ENCODE measurements around the gene BFSP1. TPM values are rescaled to one million over a fixed set of nuclear protein-coding genes. Genes with fewer than 3 reads are reported as not detected.

BFSP1 gene
- total and polyA plus RNA-seq, 2 donors (not counting 3 experiments of a cell fraction or from before 2014, with no cell fraction given) = 3.1 to 5.2 TPM

DNA sequence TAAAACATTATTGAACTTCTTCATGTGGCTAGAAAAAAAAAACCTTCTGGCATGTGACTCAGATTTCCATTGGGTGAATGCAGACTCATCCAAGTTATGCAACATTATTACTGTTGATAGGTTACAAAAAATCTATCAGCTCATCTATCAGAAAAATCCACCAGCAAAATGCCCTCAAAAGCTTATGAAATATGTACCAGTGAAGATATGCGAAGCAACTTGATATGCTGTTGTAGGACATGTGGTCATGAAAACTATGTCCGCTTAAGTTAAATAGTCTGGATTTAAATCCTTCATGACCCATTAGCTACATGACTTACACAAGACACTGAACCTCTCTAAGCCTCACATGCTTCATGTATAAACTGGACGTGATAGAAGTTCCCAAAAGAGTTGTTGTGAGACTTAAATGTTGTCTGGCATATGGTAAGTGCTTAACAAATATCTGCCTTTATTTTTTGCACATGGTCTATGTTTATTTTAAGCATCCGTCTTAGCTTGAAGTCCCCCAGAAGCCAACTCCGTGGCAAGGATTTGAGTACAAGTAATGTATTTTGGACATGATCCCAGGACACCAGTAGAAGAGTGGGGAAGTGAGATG, 12.5 kb upstream of the BFSP1 start:
- no peak for FAIRE-seq
- no peaks in the 10 kb centered on the region for H3K9me1 ChIP-seq (replicated peaks; ENCODE audit: control insufficient read depth, extremely low read depth, insufficient read depth, low read length)
- dilution Hi-C loops (cut with MboI; ENCODE audit: extremely low pct_ligation_motif_present, low sequenced_read_pairs) (loop anchor here (5.0 kb wide), 1 partner anchor 49 kb away; no protein-coding TSS in a partner anchor), intact Hi-C loops (cut with micrococcal nuclease) (no loop called here)
- no peak overlapping the region for H3K4me3 ChIP-seq (replicated peaks in 1 of 3; ENCODE audit: insufficient read depth in 1 of 3, low read depth in 1 of 3, low read length in 3 of 3)
- no peak for DNase-seq (ENCODE audit: low read depth, low spot score)
- ChIA-PET POLR2A (no interaction called here), CTCF (interaction anchor here (1.0 to 5.3 kb wide), 4 partner anchors 13 to 67 kb away, joined by 3 to 30 read pairs (median 8); partner anchors contain the start of gene DSTN)
- no peak overlapping the region for H3K4me2 ChIP-seq (ENCODE audit: insufficient read depth, low read length)
- H3K27ac ChIP-seq (ENCODE audit: insufficient read depth, low read depth, low read length) = no peak overlapping the region
- H4K20me1 ChIP-seq (replicated peaks; ENCODE audit: control insufficient read depth, extremely low read depth, insufficient read depth, low read length) = no peaks in the 10 kb centered on the region
- H2AFZ ChIP-seq (ENCODE audit: low read depth, low read length) = no peak overlapping the region
- H3K36me3 ChIP-seq (ENCODE audit: control insufficient read depth in 2 of 2, extremely low read depth in 1 of 2, insufficient read depth in 2 of 2, low read length in 2 of 2) = no peaks in the 10 kb centered on the region
- H3K4me1 ChIP-seq (ENCODE audit: control insufficient read depth, extremely low read depth, insufficient read depth, low read length) = no peaks in the 10 kb centered on the region
- no peaks in the 10 kb centered on the region for H3K27me3 ChIP-seq (ENCODE audit: control insufficient read depth in 2 of 2, insufficient read depth in 2 of 2, low read length in 2 of 2)
- H3K9me3 ChIP-seq (replicated peaks; ENCODE audit: control insufficient read depth, insufficient read depth, low read length) = no peaks in the 10 kb centered on the region
- no TSS peak for BruUV-seq (replicated peaks)
- TF ChIP-seq GATA2 (IDR thresholded peaks at IDR 0.05; ENCODE audit: insufficient read depth, insufficient read length, low read depth, low read length) (no peak), FOS (IDR thresholded peaks at IDR 0.05; ENCODE audit: borderline replicate concordance, insufficient read depth, low read length) (no peak), POLR2A (IDR thresholded peaks at IDR 0.05; ENCODE audit: low read depth, low read length) (no peak), EZH2 (IDR thresholded peaks at IDR 0.05; ENCODE audit: borderline replicate concordance, low read depth, low read length, severe bottlenecking) (no peak), POLR2AphosphoS5 (IDR thresholded peaks at IDR 0.05; ENCODE audit: insufficient read depth, low read depth, low read length) (no peak), MYC (IDR thresholded peaks at IDR 0.05; ENCODE audit: low read depth, low read length) (no peak), JUN (IDR thresholded peaks at IDR 0.05; ENCODE audit: borderline replicate concordance, insufficient read depth, insufficient read length, low read depth) (no peak)
- TF ChIP-seq, protein P1, sequence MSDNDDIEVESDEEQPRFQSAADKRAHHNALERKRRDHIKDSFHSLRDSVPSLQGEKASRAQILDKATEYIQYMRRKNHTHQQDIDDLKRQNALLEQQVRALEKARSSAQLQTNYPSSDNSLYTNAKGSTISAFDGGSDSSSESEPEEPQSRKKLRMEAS (IDR thresholded peaks at IDR 0.05; ENCODE audit: insufficient read depth, insufficient read length) = no peak
- TF ChIP-seq, protein P2, sequence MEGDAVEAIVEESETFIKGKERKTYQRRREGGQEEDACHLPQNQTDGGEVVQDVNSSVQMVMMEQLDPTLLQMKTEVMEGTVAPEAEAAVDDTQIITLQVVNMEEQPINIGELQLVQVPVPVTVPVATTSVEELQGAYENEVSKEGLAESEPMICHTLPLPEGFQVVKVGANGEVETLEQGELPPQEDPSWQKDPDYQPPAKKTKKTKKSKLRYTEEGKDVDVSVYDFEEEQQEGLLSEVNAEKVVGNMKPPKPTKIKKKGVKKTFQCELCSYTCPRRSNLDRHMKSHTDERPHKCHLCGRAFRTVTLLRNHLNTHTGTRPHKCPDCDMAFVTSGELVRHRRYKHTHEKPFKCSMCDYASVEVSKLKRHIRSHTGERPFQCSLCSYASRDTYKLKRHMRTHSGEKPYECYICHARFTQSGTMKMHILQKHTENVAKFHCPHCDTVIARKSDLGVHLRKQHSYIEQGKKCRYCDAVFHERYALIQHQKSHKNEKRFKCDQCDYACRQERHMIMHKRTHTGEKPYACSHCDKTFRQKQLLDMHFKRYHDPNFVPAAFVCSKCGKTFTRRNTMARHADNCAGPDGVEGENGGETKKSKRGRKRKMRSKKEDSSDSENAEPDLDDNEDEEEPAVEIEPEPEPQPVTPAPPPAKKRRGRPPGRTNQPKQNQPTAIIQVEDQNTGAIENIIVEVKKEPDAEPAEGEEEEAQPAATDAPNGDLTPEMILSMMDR (IDR thresholded peaks at IDR 0.05; ENCODE audit: extremely low read depth in 1 of 2, insufficient read depth in 1 of 2, low read depth in 1 of 2, low read length in 2 of 2) = no peak
- no peak overlapping the region for H3K9ac ChIP-seq (replicated peaks; ENCODE audit: extremely low read depth, insufficient read depth, low read length)
- H3K79me2 ChIP-seq (ENCODE audit: control insufficient read depth, insufficient read depth, low read length) = no peaks in the 10 kb centered on the region

All from endothelial cell of umbilical vein (primary cell).